Fibroblast of upper back skin (primary cell): ENCODE measurements around the gene TMEM50A.
"Not testable (repeated sequence)": the region's sequence is repeated elsewhere in the genome, so short reads cannot be mapped to it uniquely, and the experiment has no call there.

ENCODE experiments used
- DNase-seq: peaks from one replicate; pipeline ENCODE4 v3.0.0-alpha.2; 2013

TMEM50A gene

GRCh38 chr1:25337483-25338187 is 499 bp upstream of the TMEM50A start:
- DNase-seq, result not testable (repeated sequence)

- DNase-seq, result no peak
Observed at GRCh38 chr1:25338986-25339385, 852 bp downstream of the TMEM50A start.

- no peak for DNase-seq
Observed at GRCh38 chr1:25341746-25342145, 3.6 kb downstream of the TMEM50A start.

- no peak for DNase-seq
Observed at GRCh38 chr1:25342846-25343245, 4.7 kb downstream of the TMEM50A start.

- DNase-seq, result peak; percentile 91
Observed at GRCh38 chr1:25343872-25344271, 5.7 kb downstream of the TMEM50A start.

- no peak for DNase-seq
Observed at GRCh38 chr1:25347556-25347955, 9.4 kb downstream of the TMEM50A start.

GRCh38 chr1:25349606-25350005 is 11.5 kb downstream of the TMEM50A start:
- DNase-seq, result no peak

GRCh38 chr1:25355841-25356395 is 17.8 kb downstream of the TMEM50A start:
- DNase-seq, result no peak

GRCh38 chr1:25356441-25356840 is 18.3 kb downstream of the TMEM50A start:
- DNase-seq, result no peak

- peak; percentile 30 for DNase-seq
Observed at GRCh38 chr1:25356848-25357247, 18.7 kb downstream of the TMEM50A start.

GRCh38 chr1:25360596-25361581 is 22.8 kb downstream of the TMEM50A start:
- peak; percentile 62 for DNase-seq

- no peak for DNase-seq
Observed at GRCh38 chr1:25361901-25362300, 23.8 kb downstream of the TMEM50A start.

GRCh38 chr1:25362634-25363559 is 24.8 kb downstream of the TMEM50A start:
- not testable (repeated sequence) for DNase-seq

- no peak for DNase-seq
Observed at GRCh38 chr1:25369241-25369640, 31.1 kb downstream of the TMEM50A start.

GRCh38 chr1:25369691-25370271 is 31.6 kb downstream of the TMEM50A start:
- not testable (repeated sequence) for DNase-seq

GRCh38 chr1:25371757-25372156 is 33.6 kb downstream of the TMEM50A start:
- DNase-seq, result peak; percentile 90

GRCh38 chr1:25378367-25378766 is 40.2 kb downstream of the TMEM50A start:
- DNase-seq, result not testable (repeated sequence)

- DNase-seq, result peak; percentile 33
Observed at GRCh38 chr1:25382543-25382942, 44.4 kb downstream of the TMEM50A start.

GRCh38 chr1:25383090-25383489 is 45.0 kb downstream of the TMEM50A start:
- peak; percentile 81 for DNase-seq

GRCh38 chr1:25383875-25384274 is 45.7 kb downstream of the TMEM50A start:
- DNase-seq, result not testable (repeated sequence)

- not testable (repeated sequence) for DNase-seq
Observed at GRCh38 chr1:25387096-25387495, 49.0 kb downstream of the TMEM50A start.

- DNase-seq, result not testable (repeated sequence)
Observed at GRCh38 chr1:25388691-25389090, 50.6 kb downstream of the TMEM50A start.
